A673 (cell line): ENCODE results near the gene PDLIM3.

ENCODE experiments used
- CTCF ChIP-seq: fragments of 300-800, 200-600 bp; sonication (generic); conservative IDR thresholded peaks from 2 replicates; pipeline ENCODE4 v1.5.1; 2017; ENCODE audit warnings: low read depth, mild to moderate bottlenecking, antibody characterized with exemption, low read length, moderate library complexity, mixed read lengths
- EZH2 ChIP-seq: fragments of 200-600 bp; sonication (generic); IDR thresholded peaks from 2 replicates; pipeline ENCODE4 v1.6.1; 2017; ENCODE audit warnings: borderline replicate concordance, low read depth, mild to moderate bottlenecking, mixed read lengths, antibody characterized with exemption, low read length; ENCODE audit not compliant: poor library complexity, severe bottlenecking

- TF ChIP-seq CTCF (no peak), EZH2 (no peak)
Observed at GRCh38 chr4:185554365-185555126, 19.2 kb upstream of the PDLIM3 start.
